DMS79 (cell line): ENCODE data around the gene EXOC6B.
"Not testable (repeated sequence)": the region's sequence is repeated elsewhere in the genome, so short reads cannot be mapped to it uniquely, and the experiment has no call there.

Experiments used
- DNase-seq: peaks from one replicate; lab custom pipeline; 2025; lab: John Stamatoyannopoulos, UW

Gene EXOC6B

GRCh38 chr2:72543497-72544216, 282.2 kb downstream of the EXOC6B start:
- no peak for DNase-seq

- no peak for DNase-seq
These were observed 286.7 kb downstream of the EXOC6B start for GRCh38 chr2:72539071-72539552.

GRCh38 chr2:72538486-72538885, 287.3 kb downstream of the EXOC6B start:
- no peak for DNase-seq

- DNase-seq = not testable (repeated sequence)
These were observed 290.2 kb downstream of the EXOC6B start for GRCh38 chr2:72535586-72535985.

- DNase-seq = no peak
These were observed 292.1 kb downstream of the EXOC6B start for GRCh38 chr2:72533765-72534164.

GRCh38 chr2:72527424-72527823, 298.4 kb downstream of the EXOC6B start:
- no peak for DNase-seq

GRCh38 chr2:72526623-72527022, 299.2 kb downstream of the EXOC6B start:
- no peak for DNase-seq

- no peak for DNase-seq
These were observed 301.8 kb downstream of the EXOC6B start for GRCh38 chr2:72524071-72524470.

GRCh38 chr2:72515696-72516095, 310.1 kb downstream of the EXOC6B start:
- no peak for DNase-seq

GRCh38 chr2:72513011-72513410, 312.8 kb downstream of the EXOC6B start:
- DNase-seq = no peak

- DNase-seq = no peak
These were observed 313.5 kb downstream of the EXOC6B start for GRCh38 chr2:72512376-72512775.

- DNase-seq = no peak
These were observed 313.9 kb downstream of the EXOC6B start for GRCh38 chr2:72511906-72512305.

GRCh38 chr2:72497763-72498162, 328.1 kb downstream of the EXOC6B start:
- no peak for DNase-seq

- no peak for DNase-seq
These were observed 329.4 kb downstream of the EXOC6B start for GRCh38 chr2:72496479-72496878.

GRCh38 chr2:72494392-72494791, 331.4 kb downstream of the EXOC6B start:
- no peak for DNase-seq

- DNase-seq = not testable (repeated sequence)
These were observed 341.2 kb downstream of the EXOC6B start for GRCh38 chr2:72484622-72485021.

GRCh38 chr2:72483346-72483745, 342.5 kb downstream of the EXOC6B start:
- no peak for DNase-seq

GRCh38 chr2:72475246-72475645, 350.6 kb downstream of the EXOC6B start:
- no peak for DNase-seq

- DNase-seq = no peak
These were observed 367.9 kb downstream of the EXOC6B start for GRCh38 chr2:72457801-72458516.

GRCh38 chr2:72454189-72454588, 371.6 kb downstream of the EXOC6B start:
- no peak for DNase-seq

- DNase-seq = no peak
These were observed 383.6 kb downstream of the EXOC6B start for GRCh38 chr2:72442270-72442669.

GRCh38 chr2:72439892-72440291, 385.9 kb downstream of the EXOC6B start:
- no peak for DNase-seq

- no peak for DNase-seq
These were observed 387.5 kb downstream of the EXOC6B start for GRCh38 chr2:72438364-72438763.
